GM23248 (cell line): Measurements from ENCODE around the gene IFI27L1. TPM values are rescaled to one million over a fixed set of nuclear protein-coding genes. Genes with fewer than 3 reads are reported as not detected.

Experiments
- DNase-seq: peaks from one replicate; pipeline ENCODE4 v3.0.0-alpha.2; 2015
- H2AFZ ChIP-seq: fragments of 200-600 bp; sonication (generic); 2 replicates; pipeline ENCODE4 v1.6.1; 2016; ENCODE audit warnings: antibody characterized with exemption
- H3F3A ChIP-seq: fragments of 200-600 bp; sonication (generic); 2 replicates; pipeline ENCODE4 v1.6.1; 2016; ENCODE audit warnings: mild to moderate bottlenecking, antibody characterized with exemption, mixed run types; ENCODE audit not compliant: insufficient read depth
- H3K27ac ChIP-seq: fragments of 200-600 bp; sonication (generic); 2 replicates; pipeline ENCODE4 v1.5.1; 2016; ENCODE audit warnings: mild to moderate bottlenecking
- H3K27me3 ChIP-seq: fragments of 200-600 bp; sonication (generic); replicated peaks from 2 replicates; pipeline ENCODE4 v1.6.1; 2016; ENCODE audit warnings: mild to moderate bottlenecking; ENCODE audit not compliant: insufficient read depth
- H3K36me3 ChIP-seq: fragments of 200-600 bp; sonication (generic); 2 replicates; pipeline ENCODE4 v1.6.1; 2016; ENCODE audit warnings: low read depth, mild to moderate bottlenecking
- H3K4me1 ChIP-seq: fragments of 200-600 bp; sonication (generic); 2 replicates; pipeline ENCODE4 v1.6.1; 2016; ENCODE audit warnings: mild to moderate bottlenecking; ENCODE audit not compliant: insufficient read depth
- H3K4me2 ChIP-seq: fragments of 200-600 bp; sonication (generic); one replicate; pipeline ENCODE4 v1.6.1; 2016; ENCODE audit warnings: mild to moderate bottlenecking; ENCODE audit not compliant: unreplicated experiment
- H3K4me3 ChIP-seq: fragments of 200-600 bp; sonication (generic); 2 replicates; pipeline ENCODE4 v1.5.1; 2016; ENCODE audit warnings: mild to moderate bottlenecking
- H3K79me2 ChIP-seq: fragments of 200-600 bp; sonication (generic); 2 replicates; pipeline ENCODE4 v1.6.1; 2016; ENCODE audit warnings: mild to moderate bottlenecking; ENCODE audit not compliant: insufficient read depth
- H3K9ac ChIP-seq: fragments of 200-600 bp; sonication (generic); 2 replicates; pipeline ENCODE4 v1.6.1; 2016; ENCODE audit warnings: mild to moderate bottlenecking
- H3K9me2 ChIP-seq: fragments of 200-600 bp; sonication (generic); 2 replicates; pipeline ENCODE4 v1.6.1; 2016; ENCODE audit warnings: mixed run types, mild to moderate bottlenecking, moderate library complexity; ENCODE audit not compliant: insufficient read depth
- H3K9me3 ChIP-seq: fragments of 200-600 bp; sonication (generic); one replicate; pipeline ENCODE4 v1.6.1; 2017; ENCODE audit warnings: low read depth
- H4K20me1 ChIP-seq: fragments of 200-600 bp; sonication (generic); 2 replicates; pipeline ENCODE4 v1.6.0; 2016; ENCODE audit not compliant: insufficient read depth
- EZH2 ChIP-seq: fragments of 200-600 bp; sonication (generic); IDR thresholded peaks from 2 replicates; pipeline ENCODE4 v1.6.1; 2018; ENCODE audit warnings: antibody characterized with exemption, mild to moderate bottlenecking; ENCODE audit not compliant: insufficient read depth, poor library complexity, severe bottlenecking
- EZH2phosphoT487 ChIP-seq: fragments of 200-600 bp; sonication (generic); IDR thresholded peaks from 2 replicates; pipeline ENCODE4 v1.6.1; 2018; ENCODE audit warnings: antibody characterized with exemption, moderate library complexity, mild to moderate bottlenecking, low read depth; ENCODE audit not compliant: insufficient read depth
- WGBS, 2 experiments: methylation state at CpG; one replicate each; pipeline ENCODE4 v1.1.6; 2015 to 2017; ENCODE audit warnings: low lambda C conversion rate in 2 of 2, low coverage in 1 of 2; ENCODE audit errors: missing lambda C conversion rate in 2 of 2; 5-methylcytosine and 5-hydroxymethylcytosine counted together
- in situ Hi-C: fragments of 300-500 bp; cut with MboI; formaldehyde crosslinking; loops from 2 replicates; pipeline ENCODE4 v1.15.0; 2020
- polyA plus RNA-seq: library from polyadenylated mRNA; unstranded; fragments of >200 nt; fragmentation: Nextera tagmentation; extraction: Ambion mirVana; gene quantifications from 2 replicates; pipeline ENCODE4 v1.2.1, GENCODE V29; 2016
- total RNA-seq: library from RNA; depleted of rRNA; stranded (reverse); fragments of >200 nt; shearing (Covaris generic); gene quantifications from 2 replicates; pipeline ENCODE4 v1.2.3, GENCODE V29; 2014

IFI27L1 gene
- total and polyA plus RNA-seq, 2 experiments from 2014 or later: 13.5 to 32.6 TPM

- no peaks in the 10 kb centered on the region for H3K27me3 ChIP-seq
- H3K27ac ChIP-seq: no peak overlapping the region
- H3K79me2 ChIP-seq: no peaks in the 10 kb centered on the region
- no peaks in the 10 kb centered on the region for H3K9me2 ChIP-seq
- H3K9ac ChIP-seq: no peak overlapping the region
- TF ChIP-seq EZH2: no peak
- TF ChIP-seq EZH2phosphoT487: no peak
- H3K4me1 ChIP-seq: peaks cover 20% of the 10 kb centered on the region
- no peaks in the 10 kb centered on the region for H3K36me3 ChIP-seq
- H4K20me1 ChIP-seq: no peaks in the 10 kb centered on the region
- H3K4me2 ChIP-seq: no peak overlapping the region
- no peak for DNase-seq
- no peak overlapping the region for H2AFZ ChIP-seq
- H3K4me3 ChIP-seq: no peak overlapping the region
- in situ Hi-C loops: no loop called here
- H3F3A ChIP-seq: peaks cover 16% of the 10 kb centered on the region
- WGBS, 2 experiments: 91 to 92% methylated on average over 8 of the region's 8 CpGs
- no peaks in the 10 kb centered on the region for H3K9me3 ChIP-seq
Measured at GRCh38 chr14:94102768-94103482, 21.8 kb downstream of the IFI27L1 start.

GRCh38 chr14:94103554-94104150, 22.5 kb downstream of the IFI27L1 start:
- TF ChIP-seq EZH2phosphoT487: no peak
- TF ChIP-seq EZH2: no peak
- H3K4me2 ChIP-seq: no peak overlapping the region
- in situ Hi-C loops: no loop called here
- H3K9me2 ChIP-seq: no peaks in the 10 kb centered on the region
- H3K9me3 ChIP-seq: no peaks in the 10 kb centered on the region
- peaks cover 10% of the 10 kb centered on the region for H3F3A ChIP-seq
- H2AFZ ChIP-seq: no peak overlapping the region
- DNase-seq: no peak
- no peaks in the 10 kb centered on the region for H3K36me3 ChIP-seq
- no peak overlapping the region for H3K27ac ChIP-seq
- no peak overlapping the region for H3K4me3 ChIP-seq
- WGBS, 2 experiments: 74 to 76% methylated on average over 7 of the region's 7 CpGs
- H4K20me1 ChIP-seq: no peaks in the 10 kb centered on the region
- no peaks in the 10 kb centered on the region for H3K27me3 ChIP-seq
- peaks cover 15% of the 10 kb centered on the region for H3K4me1 ChIP-seq
- no peaks in the 10 kb centered on the region for H3K79me2 ChIP-seq
- no peak overlapping the region for H3K9ac ChIP-seq

DNA sequence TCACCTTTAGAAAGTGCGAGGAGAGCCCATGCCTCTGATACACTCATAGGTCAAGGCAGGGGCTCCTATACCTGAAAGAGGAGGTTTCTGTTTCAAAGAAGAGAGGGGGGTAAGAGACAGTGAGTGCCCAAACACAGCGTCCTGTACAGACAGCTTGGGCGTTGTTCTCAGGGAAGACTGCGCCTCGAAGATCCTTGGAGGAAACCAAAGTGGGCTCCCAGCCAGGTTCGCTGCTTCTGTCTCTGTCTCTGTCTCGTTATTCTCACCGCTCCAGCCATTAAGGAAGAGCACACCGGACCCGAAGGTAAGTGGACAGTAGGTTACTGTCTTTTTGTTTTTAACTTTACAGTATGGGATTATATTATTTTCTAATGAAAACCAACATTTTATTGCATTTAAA, 23.6 kb downstream of the IFI27L1 start:
- Histone ChIP-seq H3F3A (peaks cover 10% of the 10 kb centered on the region), H3K4me2 (no peak overlapping the region), H3K9me2 (no peaks in the 10 kb centered on the region), H3K9ac (no peak overlapping the region), H3K4me3 (no peak overlapping the region), H4K20me1 (no peaks in the 10 kb centered on the region), H3K4me1 (peaks cover 12% of the 10 kb centered on the region), H3K9me3 (no peaks in the 10 kb centered on the region), H3K79me2 (no peaks in the 10 kb centered on the region), H3K27me3 (no peaks in the 10 kb centered on the region), H3K36me3 (no peaks in the 10 kb centered on the region), H3K27ac (no peak overlapping the region), H2AFZ (no peak overlapping the region)
- 94% methylated on average over 10 of the region's 10 CpGs for WGBS, 2 experiments
- in situ Hi-C loops: no loop called here
- DNase-seq: no peak
- TF ChIP-seq EZH2phosphoT487: no peak
- TF ChIP-seq EZH2: no peak

DNA sequence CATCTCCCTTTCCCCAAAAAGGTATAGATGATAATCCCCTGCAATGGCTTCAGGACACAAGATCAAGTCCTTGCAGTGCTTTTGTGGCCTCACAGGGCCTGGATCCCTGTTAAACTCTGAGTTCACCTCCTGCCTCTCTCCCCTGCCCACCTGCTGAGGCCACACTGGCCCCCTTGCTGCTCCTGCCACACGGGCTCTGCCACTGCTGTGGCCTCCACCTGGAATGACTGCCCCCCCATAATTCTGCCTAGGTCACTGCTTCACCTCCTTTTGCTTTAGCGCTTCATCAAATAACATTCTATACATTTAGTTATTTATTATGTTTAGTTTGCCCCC, 28.8 kb downstream of the IFI27L1 start:
- Histone ChIP-seq H3K9me2 (no peaks in the 10 kb centered on the region), H3K4me2 (no peak overlapping the region), H2AFZ (no peak overlapping the region), H3K27ac (no peak overlapping the region), H3K9me3 (no peaks in the 10 kb centered on the region), H3K9ac (no peak overlapping the region), H3K4me3 (no peak overlapping the region), H3K36me3 (no peaks in the 10 kb centered on the region), H3K27me3 (no peaks in the 10 kb centered on the region; the same call in 1 of the 2 replicates), H4K20me1 (no peaks in the 10 kb centered on the region), H3K4me1 (no peaks in the 10 kb centered on the region), H3F3A (no peaks in the 10 kb centered on the region), H3K79me2 (no peaks in the 10 kb centered on the region)
- TF ChIP-seq EZH2: no peak
- TF ChIP-seq EZH2phosphoT487: no peak
- no peak for DNase-seq
- in situ Hi-C loops: no loop called here
- 89 to 100% methylated on average over 2 of the region's 2 CpGs for WGBS, 2 experiments
